ENCODE results near the gene SDK2.
A peak's percentile ranks its signal among the peaks of the same experiment; 100 is the strongest.

DNA sequence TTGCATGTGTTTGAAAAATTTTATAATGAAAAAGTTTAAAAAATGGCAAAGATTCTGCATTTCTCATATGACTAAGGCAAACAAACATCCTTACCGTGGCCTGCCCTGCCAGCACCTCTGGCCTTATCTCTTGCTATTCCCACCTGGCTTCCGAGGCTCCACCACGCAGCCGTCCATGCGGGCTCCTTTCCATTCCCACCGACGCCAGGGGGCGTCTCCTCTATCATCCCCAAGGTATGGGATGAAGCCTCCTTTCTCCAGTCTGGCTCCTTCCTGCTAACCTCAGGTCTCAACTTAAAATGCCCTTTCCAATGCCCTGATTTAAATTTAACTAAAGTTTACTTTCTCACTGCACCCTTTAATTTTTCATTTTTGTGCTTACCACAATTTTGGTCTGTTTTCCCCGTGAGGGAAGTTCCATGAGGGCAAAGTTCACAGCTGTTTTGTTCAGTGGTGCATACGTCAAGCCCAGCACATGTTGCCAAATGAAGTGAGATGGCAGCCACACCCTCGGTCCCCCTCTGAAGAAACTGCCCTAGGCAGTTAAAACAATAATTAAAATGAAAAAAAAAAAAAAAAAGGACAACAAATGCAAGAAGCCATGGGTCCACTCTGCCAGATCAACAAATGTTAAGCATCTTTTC, 13.3 kb upstream of the SDK2 start:
- TF ChIP-seq PYGO2 (tag; IDR thresholded peaks at IDR 0.05) (no peak), ZNF717 (CRISPR knock-in tag; IDR thresholded peaks at IDR 0.05) (no peak), HNRNPH1 (optimal IDR thresholded peaks at IDR 0.05; ENCODE audit: low read depth, low read length) (no peak), NFIC (IDR thresholded peaks at IDR 0.05) (no peak), TEAD4 (IDR thresholded peaks at IDR 0.05; ENCODE audit: low read length) (no peak), TEAD4 (CRISPR knock-in tag; IDR thresholded peaks at IDR 0.05; ENCODE audit: borderline replicate concordance) (no peak), CEBPB (tag; IDR thresholded peaks at IDR 0.05) (no peak), SIX5 (IDR thresholded peaks at IDR 0.05; ENCODE audit: borderline replicate concordance in 1 of 2, insufficient read depth in 1 of 2, low read depth in 1 of 2, low read length in 2 of 2) (no peak)
- TF ChIP-seq, protein P1, sequence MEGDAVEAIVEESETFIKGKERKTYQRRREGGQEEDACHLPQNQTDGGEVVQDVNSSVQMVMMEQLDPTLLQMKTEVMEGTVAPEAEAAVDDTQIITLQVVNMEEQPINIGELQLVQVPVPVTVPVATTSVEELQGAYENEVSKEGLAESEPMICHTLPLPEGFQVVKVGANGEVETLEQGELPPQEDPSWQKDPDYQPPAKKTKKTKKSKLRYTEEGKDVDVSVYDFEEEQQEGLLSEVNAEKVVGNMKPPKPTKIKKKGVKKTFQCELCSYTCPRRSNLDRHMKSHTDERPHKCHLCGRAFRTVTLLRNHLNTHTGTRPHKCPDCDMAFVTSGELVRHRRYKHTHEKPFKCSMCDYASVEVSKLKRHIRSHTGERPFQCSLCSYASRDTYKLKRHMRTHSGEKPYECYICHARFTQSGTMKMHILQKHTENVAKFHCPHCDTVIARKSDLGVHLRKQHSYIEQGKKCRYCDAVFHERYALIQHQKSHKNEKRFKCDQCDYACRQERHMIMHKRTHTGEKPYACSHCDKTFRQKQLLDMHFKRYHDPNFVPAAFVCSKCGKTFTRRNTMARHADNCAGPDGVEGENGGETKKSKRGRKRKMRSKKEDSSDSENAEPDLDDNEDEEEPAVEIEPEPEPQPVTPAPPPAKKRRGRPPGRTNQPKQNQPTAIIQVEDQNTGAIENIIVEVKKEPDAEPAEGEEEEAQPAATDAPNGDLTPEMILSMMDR (IDR thresholded peaks at IDR 0.05 in 2 of 3, conservative IDR thresholded peaks at IDR 0.05 in 1 of 3; ENCODE audit: insufficient read depth in 2 of 3, low read depth in 1 of 3, low read length in 3 of 3): peak; percentile 48 to 69 (median 63)
- TF ChIP-seq, protein P2, sequence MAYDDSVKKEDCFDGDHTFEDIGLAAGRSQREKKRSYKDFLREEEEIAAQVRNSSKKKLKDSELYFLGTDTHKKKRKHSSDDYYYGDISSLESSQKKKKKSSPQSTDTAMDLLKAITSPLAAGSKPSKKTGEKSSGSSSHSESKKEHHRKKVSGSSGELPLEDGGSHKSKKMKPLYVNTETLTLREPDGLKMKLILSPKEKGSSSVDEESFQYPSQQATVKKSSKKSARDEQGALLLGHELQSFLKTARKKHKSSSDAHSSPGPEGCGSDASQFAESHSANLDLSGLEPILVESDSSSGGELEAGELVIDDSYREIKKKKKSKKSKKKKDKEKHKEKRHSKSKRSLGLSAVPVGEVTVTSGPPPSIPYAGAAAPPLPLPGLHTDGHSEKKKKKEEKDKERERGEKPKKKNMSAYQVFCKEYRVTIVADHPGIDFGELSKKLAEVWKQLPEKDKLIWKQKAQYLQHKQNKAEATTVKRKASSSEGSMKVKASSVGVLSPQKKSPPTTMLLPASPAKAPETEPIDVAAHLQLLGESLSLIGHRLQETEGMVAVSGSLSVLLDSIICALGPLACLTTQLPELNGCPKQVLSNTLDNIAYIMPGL (CRISPR knock-in tag; IDR thresholded peaks at IDR 0.05): no peak

Measured in K562 (cell line).